ENCODE measurements around the gene BCAS3. TPM values are rescaled to one million over a fixed set of nuclear protein-coding genes. Genes with fewer than 3 reads are reported as not detected.

The BCAS3 gene
- total RNA-seq, 1 experiment from 2014 or later, result 26.6 TPM

DNA sequence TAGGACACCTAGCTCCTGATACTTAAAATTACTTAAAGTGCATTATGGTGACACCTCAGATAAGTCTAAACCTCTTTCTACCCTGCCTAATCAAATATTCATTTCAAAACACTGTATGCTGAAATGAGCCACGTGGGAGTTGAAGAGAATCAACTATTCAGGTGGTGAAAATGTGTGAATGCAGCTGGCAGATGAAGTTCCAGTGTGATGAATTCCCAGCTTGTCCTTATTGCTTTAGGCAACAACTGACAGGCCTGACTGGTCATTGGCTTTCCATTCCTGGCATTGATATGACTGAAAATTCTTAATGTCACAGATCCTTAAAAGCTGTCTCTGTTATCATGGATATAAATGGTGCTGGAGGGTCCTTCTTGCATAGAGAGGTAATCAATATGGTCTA, 420.1 kb downstream of the BCAS3 start:
- DNase-seq (ENCODE audit: extremely low read depth, low read depth), result no peak

DNA sequence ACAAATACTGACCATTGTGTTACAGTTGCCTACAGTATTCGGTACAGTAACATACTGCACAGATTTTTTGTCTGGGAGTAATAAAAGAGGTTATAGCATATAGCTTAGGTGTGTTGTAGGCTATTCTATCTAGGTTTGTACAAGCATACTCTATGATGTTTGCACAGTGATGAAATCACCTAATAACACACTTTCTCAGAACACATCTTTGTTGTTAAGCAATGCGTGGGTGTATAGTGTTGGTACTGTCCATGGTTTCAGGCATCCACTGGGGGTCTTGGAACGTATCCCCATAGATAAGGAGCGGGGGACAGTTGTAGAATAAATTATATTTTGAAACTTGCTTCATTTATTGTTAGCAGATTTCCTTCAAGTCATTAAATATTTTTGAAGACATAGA, 428.7 kb downstream of the BCAS3 start:
- DNase-seq (ENCODE audit: extremely low read depth, low read depth), result no peak

DNA sequence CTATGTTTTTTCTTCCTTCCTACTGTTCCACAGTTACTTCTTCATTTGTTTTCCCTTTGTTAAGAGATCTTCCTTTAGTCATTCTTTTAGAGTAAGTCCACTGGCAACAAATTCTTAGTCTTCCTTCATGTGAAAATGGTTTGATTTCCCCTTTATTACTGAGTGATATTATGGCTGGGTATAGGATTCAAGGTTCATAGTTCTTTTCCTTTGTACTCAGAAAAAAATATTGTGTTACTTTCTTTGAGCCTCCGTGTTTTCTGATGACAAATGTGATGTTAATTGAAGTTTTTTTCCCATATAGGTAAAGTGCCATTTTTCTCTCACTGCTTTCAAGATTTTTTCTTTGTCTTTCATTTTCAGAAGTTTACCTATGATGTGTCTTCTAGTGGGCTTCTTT, 438.9 kb downstream of the BCAS3 start:
- no peak for DNase-seq (ENCODE audit: extremely low read depth, low read depth)

DNA sequence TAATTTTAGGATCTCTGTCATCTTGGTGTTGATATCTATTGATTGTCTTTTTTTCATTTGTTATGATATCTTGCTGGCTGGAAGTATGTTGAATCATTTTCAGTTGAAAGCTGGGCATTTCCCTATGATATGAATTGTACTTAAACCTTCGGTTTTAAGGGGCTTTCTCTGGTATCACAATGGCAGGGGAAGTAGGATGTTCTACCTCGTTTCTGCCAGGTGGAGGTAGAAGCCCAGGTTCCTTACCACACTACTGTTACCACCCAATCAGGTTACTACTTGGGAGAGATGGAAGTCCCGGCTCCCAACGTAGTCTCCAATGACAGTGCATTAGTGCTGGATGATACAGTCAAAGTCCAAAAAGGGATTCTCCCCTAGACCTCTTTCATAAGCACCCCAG, 440.3 kb downstream of the BCAS3 start:
- DNase-seq (ENCODE audit: extremely low read depth, low read depth), result no peak

DNA sequence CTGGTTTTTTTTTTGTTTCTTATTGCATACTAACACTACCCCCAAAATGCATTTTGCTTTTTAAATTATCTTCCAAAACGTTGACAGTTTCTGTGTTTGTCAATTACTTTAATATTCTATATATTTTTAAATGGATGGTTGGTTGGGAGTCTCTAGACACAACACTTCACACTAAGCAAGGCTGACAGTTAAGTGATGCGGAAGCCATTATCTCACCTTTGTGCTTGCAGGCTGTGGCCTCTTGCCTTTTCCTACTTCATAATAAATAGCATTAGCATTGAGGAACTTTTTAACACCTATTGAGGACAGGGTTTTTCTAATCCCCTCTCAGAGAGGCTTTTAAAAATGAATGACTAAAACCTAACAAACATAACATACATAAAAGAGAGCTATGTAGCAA, 441.2 kb downstream of the BCAS3 start:
- no peak for DNase-seq (ENCODE audit: extremely low read depth, low read depth)

DNA sequence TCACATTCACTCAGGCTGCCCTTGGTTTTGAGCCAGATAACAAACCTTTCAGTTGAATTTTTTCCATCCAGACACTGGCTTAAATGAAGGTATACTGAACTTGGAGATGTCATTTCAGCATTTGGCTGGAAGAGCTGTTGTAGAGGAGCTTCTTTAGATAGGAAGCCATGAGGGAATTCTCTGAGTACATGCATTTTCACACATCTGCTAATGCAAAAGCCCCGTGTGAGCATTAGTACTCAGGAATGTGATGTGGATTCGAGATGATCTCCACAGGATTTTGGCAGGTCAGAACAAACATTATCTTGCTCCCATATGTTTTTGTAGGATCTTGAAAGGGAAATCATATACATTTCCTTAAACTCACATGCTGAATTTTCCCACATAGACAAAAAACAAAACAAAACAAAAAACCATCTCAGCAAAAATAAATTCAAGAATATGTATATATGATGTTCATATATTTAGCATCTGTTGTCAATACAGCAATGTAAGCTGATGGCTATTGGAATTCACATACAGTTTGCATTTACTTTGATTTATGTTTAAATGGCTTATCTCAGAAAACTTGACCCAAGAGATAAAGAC, 444.8 kb downstream of the BCAS3 start:
- no peak for DNase-seq (ENCODE audit: extremely low read depth, low read depth)

DNA sequence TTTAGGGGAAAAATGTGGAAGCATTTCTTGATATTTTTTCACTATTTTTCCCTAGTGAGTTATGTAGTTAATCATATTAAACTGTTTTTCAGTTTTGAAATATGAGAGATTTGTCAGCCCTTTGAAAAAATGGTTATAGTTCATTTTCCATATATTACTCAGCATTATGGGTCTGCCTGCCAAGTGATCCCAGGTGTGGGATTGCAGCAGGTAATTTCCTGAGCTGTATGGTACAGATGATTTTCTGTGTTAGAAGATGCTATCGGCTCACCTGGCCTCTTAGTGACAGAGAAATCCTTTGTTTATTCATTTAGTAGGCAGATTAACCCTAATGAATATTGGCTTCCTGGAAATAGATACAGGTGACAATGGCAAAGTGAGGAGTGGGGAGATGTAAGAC, 446.9 kb downstream of the BCAS3 start:
- no peak for DNase-seq (ENCODE audit: extremely low read depth, low read depth)

DNA sequence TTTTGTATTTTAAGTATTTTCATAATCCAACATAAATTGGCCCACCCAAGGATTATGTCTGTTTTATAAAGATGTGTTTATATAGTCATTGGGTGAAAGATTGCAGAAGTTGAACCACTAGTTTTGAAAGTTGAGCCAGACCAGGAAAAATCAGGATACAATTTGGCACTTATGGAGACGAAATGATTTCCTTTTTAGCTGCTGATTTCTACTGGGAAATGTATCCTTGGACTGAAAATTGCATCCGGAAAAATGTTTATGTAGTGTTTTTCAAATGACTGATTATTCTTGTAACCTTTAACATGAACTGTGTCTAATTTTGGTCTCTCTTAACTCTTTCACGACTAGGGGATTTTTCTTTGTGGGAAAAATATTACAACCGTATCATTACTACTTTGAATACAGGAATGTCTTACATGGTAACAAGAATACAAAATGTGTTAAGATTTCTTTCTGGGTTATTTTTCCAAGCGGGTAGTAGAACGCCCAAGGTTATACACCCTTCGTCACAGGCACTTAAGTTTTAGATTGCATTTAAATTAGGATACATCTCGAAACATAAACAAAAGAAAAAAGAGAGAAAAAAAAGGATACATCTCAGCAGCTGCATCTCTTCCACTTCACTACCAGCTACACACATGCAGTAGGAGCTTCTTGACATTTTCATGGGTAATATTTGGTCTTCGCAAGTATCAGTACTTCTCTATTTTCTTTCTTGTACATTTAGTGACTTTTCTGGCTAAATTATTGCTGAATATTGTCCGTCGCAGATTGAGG, 449.0 kb downstream of the BCAS3 start:
- DNase-seq (ENCODE audit: extremely low read depth, low read depth), result no peak

DNA sequence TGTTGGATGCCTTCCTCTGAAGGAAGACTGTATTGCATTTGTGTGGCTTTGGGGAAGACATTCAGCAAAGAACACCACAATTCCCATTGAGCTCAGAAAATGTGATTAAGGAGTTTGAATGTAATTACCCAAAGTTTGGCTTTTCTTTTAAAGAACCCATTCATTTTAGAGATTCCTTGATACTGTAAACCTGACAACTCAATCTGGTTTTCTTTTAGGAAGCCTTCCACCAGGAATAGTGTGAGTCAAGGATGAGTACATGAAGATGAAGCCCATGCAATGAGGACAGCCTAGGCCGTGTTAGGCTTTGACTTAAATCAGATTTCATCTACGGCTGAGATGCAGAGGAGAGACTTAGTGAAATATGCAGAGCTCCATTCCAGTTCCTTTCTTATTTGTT, 450.3 kb downstream of the BCAS3 start:
- no peak for DNase-seq (ENCODE audit: extremely low read depth, low read depth)

DNA sequence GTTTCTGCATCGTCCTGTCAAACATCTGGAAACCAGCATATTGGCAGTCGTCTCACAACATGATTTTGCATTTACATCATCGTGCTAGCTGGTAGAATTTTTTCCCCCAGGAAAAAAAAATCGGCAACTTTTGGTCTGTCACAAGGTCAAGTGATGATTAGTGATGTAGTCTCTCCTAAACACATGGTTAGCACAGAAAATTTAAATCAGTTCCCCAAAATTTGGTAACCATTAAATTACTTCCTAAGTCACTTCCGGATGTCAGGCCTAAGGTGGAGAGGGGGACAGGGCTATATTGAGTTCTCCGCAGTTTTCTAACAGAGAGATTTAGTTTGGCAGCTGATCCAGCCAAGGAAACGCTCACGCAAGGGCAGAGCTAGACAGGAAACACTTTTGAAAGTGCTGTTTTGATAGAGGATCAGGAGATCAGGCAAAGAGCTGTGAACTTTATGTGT, 451.0 kb downstream of the BCAS3 start:
- no peak for DNase-seq (ENCODE audit: extremely low read depth, low read depth)

DNA sequence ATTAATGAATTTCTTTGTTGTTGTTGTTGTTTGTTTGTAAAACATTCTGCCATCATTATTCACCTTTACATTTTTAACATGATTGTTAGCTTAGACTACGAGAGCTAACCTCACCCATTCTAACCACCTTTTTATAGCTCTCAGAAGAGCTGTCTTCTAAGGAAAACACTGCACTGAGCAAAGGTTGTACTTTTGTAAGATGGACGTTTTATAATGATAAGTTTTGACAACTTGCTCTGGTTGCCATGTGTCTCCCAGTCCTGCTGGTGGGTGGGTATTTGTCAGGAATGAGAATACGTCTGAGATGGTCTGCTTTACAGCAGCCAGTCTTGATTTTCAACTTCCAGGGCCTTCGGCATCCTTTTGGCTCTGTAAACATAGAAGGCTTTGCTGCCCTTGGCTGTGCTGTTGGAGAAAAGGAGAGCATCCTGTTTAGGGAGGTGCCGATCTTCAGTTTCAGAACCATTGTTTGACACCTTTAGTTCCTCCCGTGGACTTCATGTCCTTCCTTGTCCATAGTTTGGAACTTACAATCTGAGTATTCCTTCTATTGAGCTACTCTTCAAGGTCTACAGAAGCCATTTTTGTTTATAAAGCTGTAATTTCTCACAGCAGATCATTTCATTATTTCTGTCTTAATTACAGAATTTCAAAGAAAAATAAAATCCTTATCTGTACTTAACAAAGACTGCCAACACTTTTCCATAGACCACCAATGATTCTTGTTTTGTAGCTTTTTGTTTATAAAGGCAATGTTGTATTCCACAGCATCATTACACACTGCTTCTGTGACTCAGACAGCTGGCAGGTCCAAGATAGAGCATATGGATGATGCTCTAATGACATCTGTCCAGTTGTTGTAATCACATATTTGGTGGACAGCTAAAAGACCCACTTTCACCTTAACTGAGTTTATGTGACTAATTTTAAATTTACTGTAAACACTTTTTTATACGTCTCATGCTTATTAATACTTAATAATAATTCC, 451.9 kb downstream of the BCAS3 start:
- no peak for DNase-seq (ENCODE audit: extremely low read depth, low read depth)

DNA sequence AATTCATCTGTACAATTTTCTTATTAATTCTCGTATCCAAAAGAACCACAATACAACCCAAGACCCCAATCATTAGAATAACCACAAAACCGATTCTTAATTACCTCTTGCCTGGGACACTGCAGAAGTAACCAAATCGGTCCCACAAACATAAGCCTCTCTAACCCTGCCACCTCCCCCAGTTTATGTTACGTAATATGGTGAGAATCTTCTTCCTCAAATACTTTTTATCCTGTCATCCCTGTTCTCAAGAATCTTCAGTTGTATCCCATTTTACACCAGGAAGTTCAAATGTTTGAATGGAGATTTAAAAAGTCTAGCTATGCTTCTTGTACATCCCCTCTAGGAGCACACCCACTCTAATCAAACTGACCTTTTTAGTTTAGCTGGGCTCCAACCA, 452.7 kb downstream of the BCAS3 start:
- DNase-seq (ENCODE audit: extremely low read depth, low read depth), result no peak

DNA sequence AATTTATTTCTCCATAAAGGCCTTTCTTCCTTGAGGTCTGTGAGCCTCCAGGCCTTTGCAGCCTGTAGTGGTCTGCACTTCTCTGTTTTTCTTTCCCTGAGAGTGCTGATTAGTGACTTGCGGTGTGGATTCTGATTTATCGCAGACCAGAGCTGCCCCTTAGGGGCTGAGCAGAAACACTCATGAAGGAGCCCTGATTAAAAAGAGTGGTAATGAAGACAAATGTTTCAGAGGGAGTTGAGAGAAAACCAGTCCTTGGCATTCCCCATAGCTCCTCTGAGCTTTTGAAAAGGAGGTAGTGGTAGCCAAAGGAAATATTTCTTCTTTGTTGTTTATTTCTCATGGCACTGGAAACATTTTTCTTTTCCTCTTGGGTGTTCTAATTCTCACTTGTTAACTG, 453.9 kb downstream of the BCAS3 start:
- no peak for DNase-seq (ENCODE audit: extremely low read depth, low read depth)

DNA sequence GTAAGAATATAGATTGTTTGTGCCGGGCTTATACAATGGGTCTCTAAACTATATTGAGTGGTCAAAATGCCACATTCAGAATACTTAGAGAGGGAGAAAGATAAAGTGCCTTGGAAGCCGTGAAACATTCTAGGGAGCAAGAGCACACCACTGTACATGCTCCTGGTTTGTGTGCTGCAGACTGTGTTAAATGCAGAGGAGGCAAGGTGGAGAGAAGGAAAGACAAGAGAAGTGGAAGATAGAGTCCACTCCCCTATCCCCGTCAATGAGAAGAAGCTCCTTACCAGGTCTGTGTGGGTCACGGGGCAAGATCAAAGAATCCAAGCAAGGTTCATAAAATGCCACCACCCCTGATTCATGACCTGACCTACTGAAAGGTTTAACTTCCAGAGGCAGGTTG, 454.9 kb downstream of the BCAS3 start:
- DNase-seq (ENCODE audit: extremely low read depth, low read depth), result no peak

DNA sequence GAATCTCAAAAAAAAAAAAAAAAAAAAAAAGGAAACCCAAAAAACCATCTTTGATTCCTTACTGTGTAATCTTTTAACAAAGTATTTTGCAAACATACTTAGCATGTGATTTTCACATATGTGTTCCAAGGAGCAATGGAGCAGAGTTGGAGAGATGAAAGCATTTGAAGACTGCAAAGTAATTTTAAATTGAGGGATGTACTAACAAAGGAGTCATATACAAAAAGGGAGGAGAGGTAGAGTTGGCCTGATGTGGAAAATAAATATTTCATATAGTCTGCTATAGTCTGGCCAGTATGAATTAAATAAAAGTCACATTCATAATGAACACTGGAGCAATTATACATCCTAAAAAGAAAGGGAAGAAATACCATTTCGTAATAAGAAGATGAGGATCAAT, 456.2 kb downstream of the BCAS3 start:
- DNase-seq (ENCODE audit: extremely low read depth, low read depth), result no peak

DNA sequence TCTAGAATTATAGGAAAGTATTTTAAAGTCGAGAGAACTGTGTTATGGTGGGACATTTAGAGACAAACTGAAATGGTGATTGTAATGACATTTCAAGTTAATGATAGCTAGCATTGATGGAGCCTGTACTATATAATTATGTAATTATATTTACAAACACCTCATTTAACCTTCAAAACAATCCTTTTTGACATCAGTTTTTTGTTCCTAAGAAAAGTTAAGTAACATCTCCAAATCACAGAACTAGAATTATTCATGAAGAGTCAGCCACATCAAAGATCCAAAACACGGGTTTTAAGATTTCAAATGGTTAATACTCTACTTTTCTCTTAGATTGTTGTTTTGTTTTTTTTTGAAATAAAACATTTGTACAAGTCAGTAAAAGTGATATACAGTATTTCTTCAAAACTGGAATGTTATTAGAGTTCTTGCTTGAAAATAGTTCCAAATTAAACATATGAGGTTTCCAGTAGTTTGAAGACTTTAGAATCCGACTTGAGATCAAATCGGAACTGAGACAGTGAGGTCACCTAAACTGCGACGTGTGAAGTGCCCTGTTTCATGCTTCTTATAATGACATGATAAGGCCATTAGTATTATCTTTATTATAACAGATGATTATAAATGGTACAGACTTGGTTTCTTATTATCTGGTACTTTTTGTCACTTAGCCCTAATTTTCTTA, 457.0 kb downstream of the BCAS3 start:
- DNase-seq (ENCODE audit: extremely low read depth, low read depth), result no peak

DNA sequence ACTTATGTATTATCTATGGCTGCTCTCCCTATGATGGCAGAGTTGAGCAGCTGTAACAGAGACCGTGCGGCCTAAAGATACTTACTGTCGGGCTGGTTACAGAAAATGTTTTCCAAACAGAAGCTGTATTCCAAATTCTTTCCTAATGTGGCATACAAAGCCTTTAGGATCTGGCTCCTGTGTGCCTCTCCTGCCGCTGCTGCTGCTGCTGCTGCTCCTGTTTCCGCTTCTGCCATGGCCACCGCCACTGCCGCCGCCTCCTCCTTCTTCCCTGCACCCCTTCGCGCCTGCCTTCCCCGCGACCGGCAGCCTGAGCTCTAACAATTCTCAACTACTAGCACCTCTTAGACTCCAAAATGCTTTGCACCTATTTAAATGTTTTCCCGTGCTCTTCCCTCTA, 458.1 kb downstream of the BCAS3 start:
- DNase-seq (ENCODE audit: extremely low read depth, low read depth), result no peak

DNA sequence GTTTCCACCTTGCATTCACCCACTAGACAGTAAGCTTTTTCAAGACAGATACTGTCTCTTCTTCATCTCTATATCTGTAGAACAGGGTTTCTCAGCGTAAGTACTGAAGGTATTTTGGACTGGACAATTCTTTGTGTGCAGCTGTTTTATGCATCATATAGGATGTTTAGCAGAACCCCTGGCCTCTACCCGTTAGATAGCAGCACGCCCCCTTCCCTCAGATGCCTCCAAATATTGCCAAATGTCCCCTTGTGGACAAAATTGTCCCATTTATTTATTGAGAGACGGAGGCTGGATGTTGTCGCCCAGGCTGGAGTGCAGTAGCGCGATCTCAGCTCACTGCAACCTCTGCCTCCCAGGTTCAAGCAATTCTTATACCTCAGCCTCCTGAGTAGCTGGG, 458.6 kb downstream of the BCAS3 start:
- no peak for DNase-seq (ENCODE audit: extremely low read depth, low read depth)

DNA sequence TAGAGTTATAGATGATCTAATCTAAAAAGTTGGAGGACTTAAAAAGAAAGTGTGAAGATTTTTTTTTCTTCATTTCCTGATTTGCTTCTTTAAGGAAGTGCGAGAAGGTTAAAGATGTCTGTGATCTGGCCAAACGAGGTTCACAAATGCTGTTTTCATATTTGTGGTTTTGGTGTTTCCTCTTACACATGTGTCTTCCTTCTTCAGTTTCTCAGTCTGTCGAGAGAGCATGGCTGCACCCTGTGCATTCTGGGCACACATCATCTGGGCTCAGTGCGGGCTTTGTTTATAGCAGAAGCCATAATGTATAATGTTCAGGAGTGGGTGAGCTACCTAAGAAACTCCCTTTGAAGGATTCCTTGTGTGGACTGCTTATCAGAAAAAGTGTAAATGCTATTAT, 461.6 kb downstream of the BCAS3 start:
- DNase-seq (ENCODE audit: extremely low read depth, low read depth), result no peak

DNA sequence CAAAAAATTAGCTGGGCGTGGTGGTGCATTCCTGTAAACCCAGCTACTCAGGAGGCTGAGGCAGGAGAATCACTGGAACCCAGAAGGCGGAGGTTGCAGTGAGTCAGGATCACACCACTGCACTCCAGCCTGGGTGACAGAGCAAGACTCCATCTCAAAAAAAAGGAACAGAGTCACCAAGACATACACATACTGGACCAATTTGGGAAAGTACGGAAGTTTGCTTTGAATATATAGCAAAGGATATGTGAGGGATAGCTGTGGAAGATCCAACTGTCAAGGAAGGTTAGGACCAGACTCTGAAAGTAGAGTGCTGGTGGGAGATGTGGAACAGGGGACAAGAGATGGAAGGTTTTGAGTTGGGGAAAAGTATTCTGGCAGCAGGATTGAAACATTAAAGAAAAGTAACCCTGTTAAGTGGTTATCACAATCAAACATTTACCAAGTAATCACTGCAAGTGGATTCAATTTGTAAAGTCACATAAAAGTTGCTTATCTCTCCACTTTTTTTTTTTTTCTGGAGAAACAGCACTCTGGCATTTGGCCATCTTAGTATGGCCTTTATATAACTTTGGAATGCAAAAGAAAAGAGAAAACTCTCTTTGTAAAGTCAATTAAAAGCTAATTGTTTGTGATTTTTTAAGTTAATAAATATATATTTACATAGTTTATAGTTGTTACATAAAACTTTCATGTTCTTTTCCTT, 462.6 kb downstream of the BCAS3 start:
- DNase-seq (ENCODE audit: extremely low read depth, low read depth), result no peak

All from NCI-H460 (cell line).